Caco-2 (cell line): ENCODE data around the gene PPP1R10. TPM values are rescaled to one million over a fixed set of nuclear protein-coding genes. Genes with fewer than 3 reads are reported as not detected.
"Not testable (repeated sequence)": the region's sequence is repeated elsewhere in the genome, so short reads cannot be mapped to it uniquely, and the experiment has no call there.

Experiments
- BruUV-seq: library from RNA; stranded (reverse); fragments of 400-500 nt; replicated peaks from 2 replicates; lab custom pipeline; 2021; lab: Mats Ljungman, UMichigan
- CTCF ChIA-PET: fragments of 300-600 bp; sonication (Branson Sonifier 250); formaldehyde crosslinking; loops from one replicate; lab custom pipeline; 2022; ENCODE audit warnings: antibody characterized with exemption; lab: Charles Lee
- POLR2A ChIA-PET: fragments of 300-600 bp; sonication (Branson Sonifier 250); formaldehyde crosslinking; loops from one replicate; lab custom pipeline; 2022; ENCODE audit warnings: antibody characterized with exemption; lab: Charles Lee
- DNase-seq, 2 experiments: peaks; one replicate each; pipeline versions ENCODE4 v3.0.0 to v3.0.0-alpha.2; 2020 to 2022
- H3K27me3 ChIP-seq: replicated peaks from 2 replicates; pipeline ENCODE4 v1.6.0; 2011; ENCODE audit warnings: low read length; ENCODE audit not compliant: control insufficient read depth, insufficient read depth
- H3K36me3 ChIP-seq: 2 replicates; pipeline ENCODE4 v1.5.1; 2011; ENCODE audit warnings: low read length; ENCODE audit not compliant: control insufficient read depth, insufficient read depth
- H3K4me1 ChIP-seq: fragments of 250-450 bp; sonication (Bioruptor Pico); 2 replicates; pipeline ENCODE4 v1.5.1; 2020; ENCODE audit warnings: mild to moderate bottlenecking
- H3K4me3 ChIP-seq: 2 replicates; pipeline ENCODE4 v1.5.1; 2011; ENCODE audit warnings: low read depth, mild to moderate bottlenecking, control low read depth, low read length
- H3K9me3 ChIP-seq: fragments of 250-450 bp; sonication (Bioruptor Pico); 2 replicates; pipeline ENCODE4 v1.5.1; 2020; ENCODE audit warnings: mild to moderate bottlenecking, moderate library complexity
- H3K27ac Mint-ChIP-seq: one replicate; pipeline ENCODE4 v1.8.0; 2022; ENCODE audit warnings: mixed read lengths; ENCODE audit not compliant: unreplicated experiment
- H3K27me3 Mint-ChIP-seq: one replicate; pipeline ENCODE4 v1.8.0; 2022; ENCODE audit warnings: mixed read lengths; ENCODE audit not compliant: insufficient read depth, unreplicated experiment
- H3K36me3 Mint-ChIP-seq: one replicate; pipeline ENCODE4 v1.8.0; 2022; ENCODE audit warnings: mild to moderate bottlenecking, mixed read lengths; ENCODE audit not compliant: insufficient read depth, unreplicated experiment
- H3K4me1 Mint-ChIP-seq: one replicate; pipeline ENCODE4 v1.8.0; 2022; ENCODE audit warnings: low read depth, mixed read lengths; ENCODE audit not compliant: unreplicated experiment
- H3K4me3 Mint-ChIP-seq: one replicate; pipeline ENCODE4 v1.8.0; 2022; ENCODE audit warnings: mild to moderate bottlenecking, moderate library complexity, mixed read lengths; ENCODE audit not compliant: unreplicated experiment
- H3K9me3 Mint-ChIP-seq: one replicate; pipeline ENCODE4 v1.8.0; 2022; ENCODE audit warnings: mixed read lengths; ENCODE audit not compliant: unreplicated experiment
- intact Hi-C: fragments of 100-400 bp; cut with micrococcal nuclease; formaldehyde crosslinking; loops from one replicate; pipeline ENCODE4 v1.10.0; 2022; ENCODE audit not compliant: unreplicated experiment
- total RNA-seq: library from RNA; stranded (reverse); gene quantifications from 2 replicates; pipeline ENCODE4 v1.2.3, GENCODE V29; 2022
- TF ChIP-seq, protein P1 (sequence below), 2 experiments: fragments of 200-600 bp in 1 of 2; IDR thresholded peaks; 1 replicate in 1 of 2; 2 replicates in 1 of 2; pipeline versions ENCODE4 v1.5.1 to v1.8.0; 2011 to 2022; ENCODE audit warnings: antibody characterized with exemption in 1 of 2, control low read depth in 1 of 2, inconsistent platforms in 1 of 2, low read depth in 1 of 2, low read length in 1 of 2, mild to moderate bottlenecking in 1 of 2, moderate library complexity in 1 of 2; ENCODE audit not compliant: insufficient read depth in 1 of 2, severe bottlenecking in 1 of 2, unreplicated experiment in 1 of 2

The PPP1R10 gene
- total RNA-seq, 1 experiment from 2014 or later, result 91.3 TPM

DNA sequence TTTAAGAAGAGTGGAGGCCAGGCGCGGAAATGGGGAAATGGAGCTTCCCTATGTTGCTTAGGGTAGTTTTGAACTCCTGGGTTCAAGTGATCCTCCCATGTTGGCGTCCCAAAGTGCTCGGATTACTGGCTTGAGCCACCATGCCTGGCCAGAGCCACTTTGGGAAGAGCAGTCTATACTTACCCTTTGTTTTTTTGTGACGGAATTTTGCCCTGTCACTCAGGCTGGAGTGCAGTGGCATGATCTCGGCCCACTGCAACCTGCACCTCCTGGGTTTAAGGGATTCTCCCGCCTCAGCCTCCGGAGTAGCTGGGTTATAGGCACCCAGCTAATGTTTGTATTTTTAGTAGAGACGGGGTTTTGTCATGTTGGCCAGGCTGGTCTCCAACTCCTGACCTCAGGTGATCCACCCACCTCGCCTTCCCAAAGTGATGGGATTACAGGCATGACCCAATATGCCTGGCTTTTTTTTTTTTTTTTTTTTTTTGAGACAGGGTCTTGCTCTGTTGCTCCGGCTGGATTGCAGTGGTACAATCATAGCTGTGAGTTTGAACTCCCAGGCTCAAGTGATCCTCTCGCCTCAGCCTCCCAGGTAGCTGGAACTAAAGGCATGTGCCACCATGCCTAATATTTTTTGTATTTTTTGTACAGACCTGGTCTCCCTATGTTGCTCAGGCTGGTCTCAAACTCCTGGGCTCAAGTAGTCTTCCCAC is 18.0 kb downstream of the PPP1R10 start:
- intact Hi-C loops, result loop anchor here (5.0 kb wide), 1 partner anchor 42 kb away; the partner anchor contains the start of genes GNL1 and PRR3
- peaks cover 5% of the 10 kb centered on the region for H3K36me3 ChIP-seq
- no peak overlapping the region for H3K27ac Mint-ChIP-seq
- no peak overlapping the region for H3K4me3 Mint-ChIP-seq
- TF ChIP-seq, protein P1, sequence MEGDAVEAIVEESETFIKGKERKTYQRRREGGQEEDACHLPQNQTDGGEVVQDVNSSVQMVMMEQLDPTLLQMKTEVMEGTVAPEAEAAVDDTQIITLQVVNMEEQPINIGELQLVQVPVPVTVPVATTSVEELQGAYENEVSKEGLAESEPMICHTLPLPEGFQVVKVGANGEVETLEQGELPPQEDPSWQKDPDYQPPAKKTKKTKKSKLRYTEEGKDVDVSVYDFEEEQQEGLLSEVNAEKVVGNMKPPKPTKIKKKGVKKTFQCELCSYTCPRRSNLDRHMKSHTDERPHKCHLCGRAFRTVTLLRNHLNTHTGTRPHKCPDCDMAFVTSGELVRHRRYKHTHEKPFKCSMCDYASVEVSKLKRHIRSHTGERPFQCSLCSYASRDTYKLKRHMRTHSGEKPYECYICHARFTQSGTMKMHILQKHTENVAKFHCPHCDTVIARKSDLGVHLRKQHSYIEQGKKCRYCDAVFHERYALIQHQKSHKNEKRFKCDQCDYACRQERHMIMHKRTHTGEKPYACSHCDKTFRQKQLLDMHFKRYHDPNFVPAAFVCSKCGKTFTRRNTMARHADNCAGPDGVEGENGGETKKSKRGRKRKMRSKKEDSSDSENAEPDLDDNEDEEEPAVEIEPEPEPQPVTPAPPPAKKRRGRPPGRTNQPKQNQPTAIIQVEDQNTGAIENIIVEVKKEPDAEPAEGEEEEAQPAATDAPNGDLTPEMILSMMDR (IDR thresholded peaks at IDR 0.05; ENCODE audit: insufficient read depth in 1 of 2, low read depth in 1 of 2, low read length in 1 of 2, severe bottlenecking in 1 of 2, unreplicated experiment in 1 of 2), result no peak
- ChIA-PET CTCF (interaction anchor here (0.6 to 1.2 kb wide), 2 partner anchors 58 to 132 kb away, joined by 4 read pairs; no protein-coding TSS in a partner anchor), POLR2A (interaction anchor here (0.6 kb wide), 2 partner anchors 39 to 106 kb away, joined by 4 to 6 read pairs; no protein-coding TSS in a partner anchor)
- no peak overlapping the region for H3K4me3 ChIP-seq
- no peaks in the 10 kb centered on the region for H3K9me3 ChIP-seq
- H3K9me3 Mint-ChIP-seq, result no peaks in the 10 kb centered on the region
- H3K36me3 Mint-ChIP-seq, result peaks cover 94% of the 10 kb centered on the region
- no peak for DNase-seq
- no peaks in the 10 kb centered on the region for H3K27me3 Mint-ChIP-seq
- no TSS peak for BruUV-seq
- H3K4me1 Mint-ChIP-seq, result no peaks in the 10 kb centered on the region
- no peaks in the 10 kb centered on the region for H3K27me3 ChIP-seq
- H3K4me1 ChIP-seq, result no peaks in the 10 kb centered on the region

DNA sequence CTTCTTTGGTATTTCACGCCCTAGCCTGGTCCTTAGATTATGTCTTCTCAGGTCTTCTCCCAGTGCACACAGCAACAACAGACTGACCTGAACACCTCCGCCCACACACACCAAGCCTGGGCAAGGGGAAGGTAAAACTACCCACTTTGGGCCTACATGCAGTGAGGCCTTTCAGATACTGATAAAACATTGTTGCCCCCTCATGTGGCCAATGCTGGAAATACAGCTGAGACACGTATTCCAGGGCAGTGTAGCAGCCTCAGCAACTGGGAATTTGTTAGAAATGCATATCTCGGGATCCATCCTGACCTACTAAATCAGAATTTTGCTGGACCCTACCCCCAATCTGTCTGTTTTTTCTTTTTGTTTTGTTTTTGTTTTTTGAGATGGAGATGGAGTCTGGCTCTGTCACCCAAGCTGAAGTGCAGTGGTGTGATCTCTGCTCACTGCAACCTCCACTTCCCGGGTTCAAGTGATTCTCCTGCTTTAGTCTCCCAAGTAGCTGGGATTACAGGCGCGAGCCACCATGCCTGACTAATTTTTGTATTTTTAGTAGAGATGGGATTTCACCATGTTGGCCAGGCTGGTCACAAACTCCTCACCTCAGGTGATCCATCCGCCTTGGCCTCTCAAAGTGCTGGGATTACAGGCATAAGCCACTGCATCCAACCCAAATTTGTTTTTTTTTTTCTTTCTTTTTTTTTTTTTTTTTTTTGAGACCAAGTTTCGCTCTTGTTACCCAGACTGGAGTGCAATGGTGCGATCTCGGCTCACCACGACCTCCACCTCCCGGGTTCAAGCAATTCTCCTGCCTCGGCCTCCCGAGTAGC is 19.5 kb downstream of the PPP1R10 start:
- H3K4me1 ChIP-seq, BruUV-seq, H3K4me1 Mint-ChIP-seq, H3K4me3 Mint-ChIP-seq, H3K9me3 Mint-ChIP-seq, H3K4me3 ChIP-seq, H3K36me3 ChIP-seq, H3K27me3 ChIP-seq, H3K9me3 ChIP-seq, H3K27me3 Mint-ChIP-seq: not testable (repeated sequence)
- intact Hi-C loops, result loop anchor here (1.0 to 5.0 kb wide), 3 partner anchors 40 to 115 kb away; partner anchors contain the start of genes GNL1 and PRR3
- POLR2A ChIA-PET, result interaction anchor here (0.6 to 1.0 kb wide), 2 partner anchors 16 to 26 kb away, joined by 4 read pairs; partner anchors contain the start of gene ABCF1
- peak overlapping the region; percentile 82 for H3K27ac Mint-ChIP-seq
- CTCF ChIA-PET, result interaction anchor here (0.5 to 1.8 kb wide), 9 partner anchors 8 to 520 kb away, joined by 3 to 13 read pairs (median 4); no protein-coding TSS in a partner anchor
- TF ChIP-seq, protein P1 (IDR thresholded peaks at IDR 0.05; ENCODE audit: insufficient read depth in 1 of 2, low read depth in 1 of 2, low read length in 1 of 2, severe bottlenecking in 1 of 2, unreplicated experiment in 1 of 2), result peak; percentile 67 to 74
- DNase-seq, result peak; percentile 84 to 87
- H3K36me3 Mint-ChIP-seq, result peaks cover 90% of the 10 kb centered on the region

DNA sequence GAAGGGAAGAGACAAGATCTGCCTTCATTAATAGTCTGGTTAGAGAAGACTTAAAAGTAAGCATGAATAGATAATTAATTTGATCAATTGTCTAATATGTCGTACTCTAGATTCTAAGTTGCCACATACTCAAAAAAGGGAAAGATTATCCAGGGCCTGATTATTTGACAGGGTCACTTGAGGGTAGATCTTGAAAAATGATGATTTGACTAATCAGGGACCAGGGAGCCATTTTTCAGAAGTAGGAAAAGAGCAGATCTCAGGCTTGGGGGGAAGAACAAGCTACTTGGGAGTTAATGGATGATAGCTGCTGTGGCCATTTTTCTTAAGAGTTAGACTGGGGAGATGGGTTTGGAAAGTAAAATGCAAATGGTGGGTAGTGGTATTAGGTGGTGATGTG is 24.8 kb downstream of the PPP1R10 start:
- intact Hi-C loops, result no loop called here
- Mint-ChIP-seq H3K4me3 (no peak overlapping the region), H3K36me3 (peaks cover 95% of the 10 kb centered on the region), H3K27ac (no peak overlapping the region), H3K9me3 (no peaks in the 10 kb centered on the region), H3K4me1 (peaks cover 6% of the 10 kb centered on the region), H3K27me3 (no peaks in the 10 kb centered on the region)
- CTCF ChIA-PET, result no interaction called here
- TF ChIP-seq, protein P1 (IDR thresholded peaks at IDR 0.05; ENCODE audit: insufficient read depth in 1 of 2, low read depth in 1 of 2, low read length in 1 of 2, severe bottlenecking in 1 of 2, unreplicated experiment in 1 of 2), result no peak
- no peaks in the 10 kb centered on the region for H3K9me3 ChIP-seq
- no peaks in the 10 kb centered on the region for H3K27me3 ChIP-seq
- peaks cover 3% of the 10 kb centered on the region for H3K36me3 ChIP-seq
- H3K4me1 ChIP-seq, result peaks cover 8% of the 10 kb centered on the region
- BruUV-seq, result no TSS peak
- H3K4me3 ChIP-seq, result no peak overlapping the region
- DNase-seq, result no peak
- POLR2A ChIA-PET, result interaction anchor here (0.9 kb wide), 1 partner anchor 23 kb away, joined by 4 read pairs; no protein-coding TSS in a partner anchor
